Nephron (organoid): ENCODE measurements around the gene UPF2.
A peak's percentile ranks its signal among the peaks of the same experiment; 100 is the strongest.
"Not testable (repeated sequence)": the region's sequence is repeated elsewhere in the genome, so short reads cannot be mapped to it uniquely, and the experiment has no call there.

ENCODE experiments used
- H3K27ac Mint-ChIP-seq, 3 experiments: 2 replicates each; pipeline ENCODE4 v1.8.0; 2020; ENCODE audit warnings: mixed read lengths in 3 of 3, mild to moderate bottlenecking in 2 of 3, moderate library complexity in 1 of 3
- H3K27me3 Mint-ChIP-seq: 2 replicates; pipeline ENCODE4 v1.8.0; 2021; ENCODE audit warnings: low read depth, mild to moderate bottlenecking, moderate library complexity, mixed read lengths
- H3K36me3 Mint-ChIP-seq: 2 replicates; pipeline ENCODE4 v1.8.0; 2020; ENCODE audit warnings: low read depth, mixed read lengths
- H3K4me1 Mint-ChIP-seq: 2 replicates; pipeline ENCODE4 v1.8.0; 2020; ENCODE audit warnings: mixed read lengths
- H3K4me3 Mint-ChIP-seq, 3 experiments: 2 replicates each; pipeline ENCODE4 v1.8.0; 2020; ENCODE audit warnings: mild to moderate bottlenecking in 3 of 3, mixed read lengths in 3 of 3, moderate library complexity in 2 of 3
- H3K9me3 Mint-ChIP-seq: 2 replicates; pipeline ENCODE4 v1.8.0; 2020; ENCODE audit warnings: mixed read lengths
- CTCF ChIP-seq, 3 experiments: fragments of 200-600 bp; sonication (generic); IDR thresholded peaks; one replicate each; pipeline ENCODE4 v1.5.0; 2021; ENCODE audit warnings: antibody characterized with exemption in 3 of 3; ENCODE audit not compliant: unreplicated experiment in 3 of 3

The UPF2 gene

GRCh38 chr10:12077580-12078180 lies 35.1 kb upstream of the UPF2 start:
- no peak overlapping the region for H3K4me3 Mint-ChIP-seq
- H3K9me3 Mint-ChIP-seq: no peaks in the 10 kb centered on the region
- peaks cover 27% of the 10 kb centered on the region for H3K36me3 Mint-ChIP-seq
- no peaks in the 10 kb centered on the region for H3K27me3 Mint-ChIP-seq
- no peak overlapping the region for H3K27ac Mint-ChIP-seq
- TF ChIP-seq CTCF (IDR thresholded peaks at IDR 0.05; ENCODE audit: unreplicated experiment in 3 of 3): no peak
- no peaks in the 10 kb centered on the region for H3K4me1 Mint-ChIP-seq

DNA sequence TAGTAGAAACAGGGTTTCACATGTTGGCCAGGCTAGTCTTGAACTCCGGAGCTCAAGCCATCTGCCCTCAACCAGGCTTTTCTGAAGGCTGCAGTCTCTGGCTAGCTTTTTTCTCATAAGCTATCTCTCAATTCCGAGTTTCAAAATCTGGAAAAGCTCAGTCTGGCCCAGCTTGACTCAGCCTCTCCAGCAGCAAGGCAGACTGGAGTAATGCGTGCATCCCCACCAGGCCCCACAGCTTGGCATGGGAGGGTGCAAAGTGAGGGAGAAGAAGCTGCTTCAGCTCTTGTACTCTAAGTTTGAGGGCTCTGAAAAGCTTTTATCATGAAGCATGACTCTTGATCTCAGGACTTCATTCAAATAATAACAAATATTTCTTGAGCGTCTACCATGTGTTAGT lies 30.9 kb upstream of the UPF2 start:
- Mint-ChIP-seq H3K4me1 (peaks cover 5% of the 10 kb centered on the region), H3K36me3 (peaks cover 9% of the 10 kb centered on the region), H3K4me3 (no peak overlapping the region), H3K27ac (no peak overlapping the region), H3K27me3 (peaks cover under 1% of the 10 kb centered on the region), H3K9me3 (no peaks in the 10 kb centered on the region)
- no peak for TF ChIP-seq CTCF (IDR thresholded peaks at IDR 0.05; ENCODE audit: unreplicated experiment in 3 of 3)

GRCh38 chr10:12071441-12071840 lies 28.8 kb upstream of the UPF2 start:
- not testable (repeated sequence) for H3K27me3 Mint-ChIP-seq, H3K4me1 Mint-ChIP-seq, H3K27ac Mint-ChIP-seq, H3K9me3 Mint-ChIP-seq, H3K36me3 Mint-ChIP-seq
- peak overlapping the region in 2 of 3 experiments; percentile 42 to 65 for H3K4me3 Mint-ChIP-seq

DNA sequence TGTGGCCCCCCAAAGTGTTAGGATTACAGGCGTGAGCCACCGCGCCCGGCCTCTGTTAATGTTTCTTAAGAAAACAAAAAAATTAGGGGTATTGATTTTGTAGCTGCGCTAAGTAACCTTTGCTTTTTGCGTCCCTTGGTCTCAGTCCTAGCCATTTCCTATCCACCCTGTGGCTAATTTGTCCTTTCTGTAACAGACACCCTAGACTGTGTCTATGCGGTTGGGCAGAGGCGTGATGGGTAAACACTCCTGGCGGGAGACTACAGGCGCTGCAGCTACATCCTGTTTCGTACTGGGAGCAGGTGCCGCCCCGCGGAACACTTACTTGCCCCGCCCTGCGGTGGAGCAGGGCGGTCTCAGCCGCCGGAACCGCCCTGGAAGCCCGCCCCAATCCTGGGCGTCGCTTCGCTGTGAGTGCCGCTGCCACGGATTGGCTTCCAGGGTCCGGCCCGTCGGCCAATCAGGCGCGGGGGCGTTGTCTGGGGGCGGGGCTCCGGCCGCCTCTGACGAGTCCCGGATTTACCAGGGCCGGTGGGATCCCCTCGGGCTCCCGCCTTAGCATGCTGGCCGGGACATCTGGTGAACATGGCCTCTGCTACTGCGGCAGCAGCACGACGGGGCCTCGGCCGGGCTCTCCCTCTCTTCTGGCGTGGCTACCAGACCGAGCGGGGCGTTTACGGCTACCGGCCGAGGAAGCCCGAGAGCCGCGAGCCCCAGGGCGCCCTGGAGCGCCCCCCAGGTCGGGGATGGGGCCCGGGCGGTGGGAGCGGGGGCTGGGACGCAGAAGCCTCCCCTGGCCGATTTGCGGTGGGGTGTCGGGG lies 26.1 kb upstream of the UPF2 start, which contains the start of gene DHTKD1:
DHTKD1 (plus strand) TSS at position 506 of the 821 bp plus-strand sequence; CDS start at position 586, 80 bp downstream.
- no peaks in the 10 kb centered on the region for H3K36me3 Mint-ChIP-seq
- H3K4me3 Mint-ChIP-seq: peak within 1 kb of the TSS; percentile 83 to 86 (median 85)
- H3K27ac Mint-ChIP-seq: peak within 1 kb of the TSS; percentile 91 to 99 (median 94)
- peaks cover 4% of the 10 kb centered on the region for H3K27me3 Mint-ChIP-seq
- peaks cover 5% of the 10 kb centered on the region for H3K4me1 Mint-ChIP-seq
- H3K9me3 Mint-ChIP-seq: no peaks in the 10 kb centered on the region
- peak; percentile 40 to 58 (median 53) for TF ChIP-seq CTCF (IDR thresholded peaks at IDR 0.05; ENCODE audit: unreplicated experiment in 3 of 3)

DNA sequence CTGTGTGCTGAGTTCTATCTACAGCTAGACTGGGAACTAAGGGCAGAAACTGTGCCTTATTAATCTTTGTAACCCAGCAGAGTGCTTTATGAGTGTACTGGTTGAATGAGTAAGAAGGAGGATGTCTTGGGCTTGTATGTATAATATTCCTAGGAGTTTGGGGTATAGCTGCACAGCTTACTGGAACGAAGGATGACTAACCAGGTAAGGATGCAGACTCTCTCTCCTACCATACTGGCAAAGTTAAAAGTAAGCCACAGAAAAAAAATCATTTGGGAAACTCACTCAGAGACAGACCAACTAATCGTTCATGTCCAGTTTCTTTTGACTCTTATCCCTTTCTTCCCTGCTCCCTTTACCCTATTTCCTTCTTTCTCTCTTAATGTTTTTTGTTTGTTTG lies 24.7 kb upstream of the UPF2 start:
- no peak for TF ChIP-seq CTCF (IDR thresholded peaks at IDR 0.05; ENCODE audit: unreplicated experiment in 3 of 3)

GRCh38 chr10:12063483-12063818 lies 20.8 kb upstream of the UPF2 start:
- H3K9me3 Mint-ChIP-seq: no peaks in the 10 kb centered on the region
- no peak for TF ChIP-seq CTCF (IDR thresholded peaks at IDR 0.05; ENCODE audit: unreplicated experiment in 3 of 3)

More for the DNA sequence above, 24.7 kb upstream of the UPF2 start:
- Mint-ChIP-seq H3K9me3 (no peaks in the 10 kb centered on the region), H3K36me3 (no peaks in the 10 kb centered on the region), H3K27me3 (peaks cover 4% of the 10 kb centered on the region), H3K27ac (peak overlapping the region in 1 of 3 experiments; percentile 61), H3K4me3 (peak overlapping the region; percentile 17 to 65 (median 53)), H3K4me1 (peaks cover 5% of the 10 kb centered on the region)

More at GRCh38 chr10:12063483-12063818, 20.8 kb upstream of the UPF2 start:
- Mint-ChIP-seq H3K36me3 (no peaks in the 10 kb centered on the region), H3K4me1 (no peaks in the 10 kb centered on the region), H3K4me3 (no peak overlapping the region), H3K27me3 (peaks cover 2% of the 10 kb centered on the region), H3K27ac (no peak overlapping the region)
